Left colon (tissue), 2 donors: ENCODE measurements around the gene NPVF. TPM values are rescaled to one million over a fixed set of nuclear protein-coding genes. Genes with fewer than 3 reads are reported as not detected.
A peak's percentile ranks its signal among the peaks of the same experiment; 100 is the strongest.

Source experiments
- ATAC-seq: fragments of 200-7000 bp; cut with Tn5 transposase; one replicate; pipeline ENCODE4 v1.9.1; 2020; ENCODE audit warnings: mild to moderate bottlenecking, moderate library complexity
- DNase-seq, 2 donors: peaks; one replicate each; pipeline ENCODE4 v3.0.0-alpha.2; 2020
- intact Hi-C, 2 donors: fragments of 100-400 bp; cut with DNase I in 1 of 2; cut with micrococcal nuclease in 1 of 2; formaldehyde crosslinking; loops; one replicate each; pipeline versions ENCODE4 v1.11.2 to v1.14.0; 2022; cut with DNase I, micrococcal nuclease
- total RNA-seq, 2 donors: library from RNA; stranded (reverse); fragmentation: NEBNext Ultra II Directional; extraction: Animal tissue kit (Norgen Biotek cat#: 25700); gene quantifications; one replicate each; pipeline ENCODE4 v1.2.1, GENCODE V29; 2021
- donor health status: DM: no; HTN: no; CAD: no.
- donor health status: DM: yes; HTN: yes; CAD: no.

NPVF gene
- total RNA-seq, 2 donors from 2014 or later: not detected

- intact Hi-C loops: no loop called here
- no peak for ATAC-seq
Observed at GRCh38 chr7:25180946-25181345, 47.3 kb downstream of the NPVF start.

GRCh38 chr7:25180592-25180923 is 47.7 kb downstream of the NPVF start:
- intact Hi-C loops: no loop called here
- ATAC-seq (no peak), DNase-seq (no peak)

More at GRCh38 chr7:25180946-25181345, 47.3 kb downstream of the NPVF start:
- no peak for DNase-seq

GRCh38 chr7:25179771-25180591 is 48.3 kb downstream of the NPVF start:
- DNase-seq: peak; percentile 89 to 96
- intact Hi-C loops: no loop called here
- peak; percentile 90 for ATAC-seq

GRCh38 chr7:25179325-25179724 is 49.0 kb downstream of the NPVF start:
- intact Hi-C loops: no loop called here
- ATAC-seq (peak; percentile 0), DNase-seq (no peak)

Other genes with a start within 250 kb of the NPVF start
- gene OSBPL3, start 248.3 kb downstream of the NPVF start, total RNA-seq: 10 to 100 TPM; 11.0 to 13.2 TPM
- 100 to 1,000 TPM; 337 to 391 TPM for gene CYCS, start 103.2 kb downstream of the NPVF start, total RNA-seq